ENCODE measurements around the gene NOP14. TPM values are rescaled to one million over a fixed set of nuclear protein-coding genes. Genes with fewer than 3 reads are reported as not detected.

The NOP14 gene
- total RNA-seq, 2 experiments from 2014 or later = 76.8 to 77.3 TPM

- no peaks in the 10 kb centered on the region for H3K27me3 Mint-ChIP-seq
- ATAC-seq (peak; percentile 28), DNase-seq (no peak)
- no peak for TF ChIP-seq CTCF (IDR thresholded peaks at IDR 0.05)
- intact Hi-C loops (cut with micrococcal nuclease) = no loop called here
- peaks cover 71% of the 10 kb centered on the region for H3K36me3 Mint-ChIP-seq (ENCODE audit: low read depth)
- H3K4me3 Mint-ChIP-seq = peak overlapping the region; percentile 19
- ChIA-PET POLR2A (interaction anchor here (7.6 kb wide), 1 partner anchor 8 kb away, joined by 121 read pairs; no protein-coding TSS in a partner anchor), CTCF (no interaction called here)
- H3K4me1 Mint-ChIP-seq (ENCODE audit: low read depth) = peaks cover 58% of the 10 kb centered on the region
- H3K27ac Mint-ChIP-seq = peak overlapping the region; percentile 83
- H3K9me3 Mint-ChIP-seq = no peaks in the 10 kb centered on the region
Measured at GRCh38 chr4:2942037-2942531, 21.1 kb downstream of the NOP14 start.

- Mint-ChIP-seq H3K9me3 (no peaks in the 10 kb centered on the region), H3K27me3 (no peaks in the 10 kb centered on the region), H3K4me3 (no peak overlapping the region), H3K27ac (peak overlapping the region; percentile 64), H3K4me1 (ENCODE audit: low read depth) (peaks cover 62% of the 10 kb centered on the region), H3K36me3 (ENCODE audit: low read depth) (peaks cover 73% of the 10 kb centered on the region)
- no peak for TF ChIP-seq CTCF (IDR thresholded peaks at IDR 0.05)
- POLR2A ChIA-PET = interaction anchor here (7.6 kb wide), 1 partner anchor 9 kb away, joined by 121 read pairs; no protein-coding TSS in a partner anchor
- CTCF ChIA-PET = interaction anchor here (0.9 kb wide), 1 partner anchor 13 kb away, joined by 3 read pairs; no protein-coding TSS in a partner anchor
- intact Hi-C loops (cut with micrococcal nuclease) = no loop called here
- ATAC-seq (no peak), DNase-seq (no peak)
Measured at GRCh38 chr4:2941138-2942036, 21.8 kb downstream of the NOP14 start.

GRCh38 chr4:2940267-2941137 is 22.7 kb downstream of the NOP14 start:
- ATAC-seq = no peak
- intact Hi-C loops (cut with micrococcal nuclease) = no loop called here
- no peak for DNase-seq
- H3K4me3 Mint-ChIP-seq = no peak overlapping the region
- TF ChIP-seq CTCF (IDR thresholded peaks at IDR 0.05) = no peak
- CTCF ChIA-PET = interaction anchor here (0.9 to 6.2 kb wide), 2 partner anchors 13 to 14 kb away, joined by 3 to 59 read pairs; no protein-coding TSS in a partner anchor
- peaks cover 77% of the 10 kb centered on the region for H3K36me3 Mint-ChIP-seq (ENCODE audit: low read depth)
- peaks cover 66% of the 10 kb centered on the region for H3K4me1 Mint-ChIP-seq (ENCODE audit: low read depth)
- peak overlapping the region; percentile 64 for H3K27ac Mint-ChIP-seq
- H3K27me3 Mint-ChIP-seq = no peaks in the 10 kb centered on the region
- POLR2A ChIA-PET = interaction anchor here (7.6 kb wide), 1 partner anchor 10 kb away, joined by 121 read pairs; no protein-coding TSS in a partner anchor
- no peaks in the 10 kb centered on the region for H3K9me3 Mint-ChIP-seq

- no peak for ATAC-seq
- Mint-ChIP-seq H3K4me1 (ENCODE audit: low read depth) (peaks cover 60% of the 10 kb centered on the region), H3K27me3 (no peaks in the 10 kb centered on the region), H3K36me3 (ENCODE audit: low read depth) (peaks cover 73% of the 10 kb centered on the region), H3K27ac (peak overlapping the region; percentile 64), H3K9me3 (no peaks in the 10 kb centered on the region), H3K4me3 (no peak overlapping the region)
- ChIA-PET CTCF (interaction anchor here (1.0 to 6.2 kb wide), 2 partner anchors 9 to 14 kb away, joined by 4 to 59 read pairs; no protein-coding TSS in a partner anchor), POLR2A (interaction anchor here (1.4 to 7.6 kb wide), 2 partner anchors 10 to 23 kb away, joined by 5 to 121 read pairs; no protein-coding TSS in a partner anchor)
- TF ChIP-seq CTCF (IDR thresholded peaks at IDR 0.05) = no peak
- DNase-seq = peak; percentile 26
- intact Hi-C loops (cut with micrococcal nuclease) = loop anchor here (5.0 kb wide), 3 partner anchors 92 to 192 kb away; no protein-coding TSS in a partner anchor
Measured at GRCh38 chr4:2939383-2940243, 23.6 kb downstream of the NOP14 start.

All from activated CD8-positive, alpha-beta T cell treated with anti-CD3 and anti-CD28 coated beads for 36 hours (primary cell).